Measurements from ENCODE around the gene ANKRD52.
"Not testable (repeated sequence)": the region's sequence is repeated elsewhere in the genome, so short reads cannot be mapped to it uniquely, and the experiment has no call there.

ANKRD52 gene

DNA sequence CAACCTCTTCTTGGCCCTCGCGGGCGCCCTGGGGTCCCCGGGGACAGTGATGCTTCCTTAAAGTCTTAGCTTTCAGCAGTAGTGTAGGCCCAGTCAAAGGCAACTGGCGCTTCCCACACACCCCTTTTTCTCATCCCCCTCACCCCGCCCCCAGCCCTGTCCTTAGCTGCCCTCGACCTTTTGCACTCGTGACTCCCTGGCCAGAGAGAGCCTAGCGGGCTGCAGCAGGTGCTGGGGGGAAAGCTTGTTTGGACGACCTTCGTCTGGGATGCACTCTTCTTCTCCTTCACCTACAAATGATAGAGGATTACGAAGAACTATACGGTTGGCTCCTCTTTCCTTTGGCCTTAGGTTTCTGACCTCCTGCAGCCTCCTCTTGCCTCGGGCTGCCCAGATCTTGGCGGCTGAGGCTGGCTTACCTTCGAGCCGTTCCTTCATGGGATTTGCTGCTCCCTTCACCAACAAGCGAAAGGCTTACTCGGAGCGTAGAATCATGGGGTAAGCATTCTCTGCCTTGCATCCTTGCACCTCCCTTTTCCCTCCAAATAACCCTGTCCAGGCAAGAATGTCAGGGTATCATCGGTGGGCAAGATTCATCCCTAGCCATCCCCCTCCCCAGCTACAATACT lies 9.4 kb upstream of the ANKRD52 start:
- Histone ChIP-seq H3K9ac (ENCODE audit: low read depth, low read length) (peak overlapping the region; percentile 84; the same call in 1 of the 2 replicates), H3K4me3 (ENCODE audit: low read length) (peak overlapping the region; percentile 96), H3K27me3 (ENCODE audit: insufficient read depth, low read length) (no peaks in the 10 kb centered on the region), H3K9me3 (ENCODE audit: insufficient read depth, low read depth, low read length) (no peaks in the 10 kb centered on the region), H3K27ac (ENCODE audit: low read length) (no peak overlapping the region), H3K36me3 (ENCODE audit: insufficient read depth, low read depth, low read length) (peaks cover 35% of the 10 kb centered on the region), H3K4me1 (ENCODE audit: insufficient read depth, low read length) (peaks cover 4% of the 10 kb centered on the region; the same call in 1 of the 2 replicates)

DNA sequence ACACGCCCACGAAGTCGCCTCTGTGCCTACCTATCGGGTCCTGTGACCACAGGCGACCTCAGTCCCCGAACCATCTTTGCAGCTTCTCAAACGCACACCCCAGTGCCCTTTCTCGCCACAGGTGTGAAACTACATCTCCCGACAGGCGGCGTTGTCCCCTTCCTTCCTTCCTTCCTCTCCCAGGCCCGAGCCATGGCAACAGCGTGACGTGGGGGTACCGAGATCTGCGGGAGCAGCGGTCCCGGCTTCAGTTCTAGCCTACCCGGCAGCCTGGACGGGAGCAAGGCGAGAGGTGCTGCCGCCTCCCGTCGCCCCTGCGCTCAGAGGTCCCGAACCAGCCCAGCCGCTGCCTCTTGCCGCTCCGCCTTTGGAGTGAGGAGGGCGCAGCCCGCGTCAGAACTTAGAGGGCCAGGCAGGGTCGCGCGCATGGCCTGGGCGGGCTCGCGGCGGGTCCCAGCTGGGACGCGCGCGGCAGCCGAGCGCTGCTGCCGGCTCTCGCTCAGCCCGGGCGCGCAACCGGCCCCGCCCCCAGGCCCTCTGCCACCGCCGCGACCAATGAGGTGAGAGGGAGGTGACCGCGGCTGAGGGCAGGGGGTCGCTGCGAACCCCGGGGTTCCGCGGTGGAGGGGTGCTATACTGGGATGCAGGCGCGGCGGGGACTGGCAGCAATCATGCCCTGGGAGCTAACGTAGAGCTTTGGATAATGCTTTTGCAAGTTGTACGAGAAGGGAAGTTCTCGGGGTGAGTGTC lies 8.7 kb upstream of the ANKRD52 start, which contains the start of gene COQ10A:
COQ10A (plus strand) TSS at position 250 of the 750 bp plus-strand sequence; CDS start at position 427, 177 bp downstream.
- Histone ChIP-seq H3K27me3 (ENCODE audit: insufficient read depth, low read length) (no peaks in the 10 kb centered on the region), H3K4me3 (ENCODE audit: low read length) (peak within 1 kb of the TSS; percentile 96), H3K9ac (ENCODE audit: low read depth, low read length) (peak within 1 kb of the TSS; percentile 84; the same call in 1 of the 2 replicates), H3K9me3 (ENCODE audit: insufficient read depth, low read depth, low read length) (no peaks in the 10 kb centered on the region), H3K36me3 (ENCODE audit: insufficient read depth, low read depth, low read length) (peaks cover 28% of the 10 kb centered on the region), H3K4me1 (ENCODE audit: insufficient read depth, low read length) (peaks cover 4% of the 10 kb centered on the region; the same call in 1 of the 2 replicates), H3K27ac (ENCODE audit: low read length) (no peak within 1 kb of the TSS)

DNA sequence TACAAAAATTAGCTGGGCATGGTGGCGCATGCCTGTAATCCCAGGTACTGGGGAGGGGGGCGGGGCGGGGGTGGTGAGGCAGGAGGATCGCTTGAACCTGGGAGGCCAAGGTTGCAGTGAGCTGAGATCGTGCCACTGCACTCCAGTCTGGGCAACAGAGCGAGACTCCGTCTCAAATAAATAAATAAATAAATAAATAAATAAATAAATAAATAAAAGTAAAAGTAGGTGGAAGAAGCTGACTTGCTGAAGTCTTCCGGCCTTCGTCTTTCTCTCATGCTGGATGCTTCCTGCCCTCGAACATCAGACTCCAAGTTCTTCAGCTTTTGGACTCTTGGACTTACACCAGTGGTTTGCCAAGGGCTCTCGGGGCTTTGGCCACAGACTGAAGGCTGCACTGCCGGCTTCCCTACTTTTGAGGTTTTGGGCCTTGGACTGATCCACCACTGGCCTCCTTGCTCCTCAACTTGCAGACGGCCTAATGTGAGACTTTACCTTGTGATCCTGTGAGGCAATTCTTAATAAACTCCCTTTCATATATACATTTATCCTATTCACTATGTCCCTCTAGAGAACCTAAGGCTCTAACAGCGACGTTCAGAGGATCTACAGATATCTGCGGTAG lies 8.0 kb upstream of the ANKRD52 start:
- H3K27ac ChIP-seq (ENCODE audit: low read length); H3K27me3 ChIP-seq (ENCODE audit: insufficient read depth, low read length): not testable (repeated sequence)
- H3K9ac ChIP-seq (ENCODE audit: low read depth, low read length): peak overlapping the region; percentile 84; the same call in 1 of the 2 replicates

DNA sequence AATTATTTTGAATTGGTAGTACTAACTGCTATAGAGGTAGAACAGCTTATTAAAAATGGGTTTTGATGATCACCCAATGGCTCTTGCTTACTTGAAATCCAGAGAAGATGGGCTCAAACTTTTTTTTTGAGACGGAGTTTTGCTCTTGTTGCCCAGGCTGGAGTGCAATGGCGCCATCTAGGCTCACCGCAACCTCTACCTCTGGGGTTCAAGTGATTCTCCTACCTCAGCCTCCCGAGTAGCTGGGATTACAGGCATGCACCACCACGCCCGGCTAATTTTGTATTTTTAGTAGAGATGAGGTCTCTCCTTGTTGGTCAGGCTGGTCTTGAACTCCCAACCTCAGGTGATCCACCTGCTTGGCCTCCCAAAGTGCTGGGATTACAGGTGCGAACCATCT lies 4.8 kb upstream of the ANKRD52 start:
- H3K9ac ChIP-seq (ENCODE audit: low read depth, low read length); H3K27ac ChIP-seq (ENCODE audit: low read length); H3K27me3 ChIP-seq (ENCODE audit: insufficient read depth, low read length); H3K4me3 ChIP-seq (ENCODE audit: low read length); H3K9me3 ChIP-seq (ENCODE audit: insufficient read depth, low read depth, low read length); H3K36me3 ChIP-seq (ENCODE audit: insufficient read depth, low read depth, low read length); H3K4me1 ChIP-seq (ENCODE audit: insufficient read depth, low read length): not testable (repeated sequence)

More for the DNA sequence above, 8.0 kb upstream of the ANKRD52 start:
- Histone ChIP-seq H3K36me3 (ENCODE audit: insufficient read depth, low read depth, low read length) (peaks cover 21% of the 10 kb centered on the region), H3K4me3 (ENCODE audit: low read length) (peak overlapping the region; percentile 96)
- H3K9me3 ChIP-seq (ENCODE audit: insufficient read depth, low read depth, low read length); H3K4me1 ChIP-seq (ENCODE audit: insufficient read depth, low read length): not testable (repeated sequence)

DNA sequence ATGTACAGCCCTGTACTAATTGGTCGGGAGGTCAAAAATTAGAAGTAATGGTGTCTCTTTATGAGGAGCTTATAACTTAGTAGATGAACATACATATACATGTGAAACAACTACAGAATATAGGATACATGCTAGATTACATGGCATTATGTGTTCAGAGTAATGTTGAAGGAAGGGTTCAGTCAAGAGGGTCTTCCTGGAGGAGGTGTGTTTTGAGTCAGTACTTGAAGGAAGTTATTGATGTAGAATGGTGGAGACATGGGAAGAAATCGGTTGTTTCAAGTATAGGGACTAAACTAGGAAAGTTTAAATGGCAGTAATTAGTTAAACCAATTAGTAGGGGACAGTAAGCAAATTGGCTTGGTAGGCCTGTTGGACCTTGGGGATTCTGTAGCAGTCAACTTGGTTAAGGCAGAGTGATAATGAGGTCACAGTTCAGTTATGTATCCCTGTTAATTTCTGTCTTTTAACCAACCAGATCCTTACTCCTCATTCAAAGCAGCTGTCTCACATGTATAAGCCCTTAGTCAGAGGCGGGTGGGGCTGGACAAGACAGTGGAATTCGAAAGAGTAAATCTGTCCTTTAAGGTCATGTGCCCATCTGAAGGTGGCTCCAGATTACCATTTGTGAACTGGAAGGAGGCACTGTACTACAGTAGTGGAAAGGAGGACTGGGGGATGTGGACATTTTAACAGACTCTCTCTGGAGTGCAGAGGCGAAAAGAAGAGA lies 3.5 kb upstream of the ANKRD52 start:
- Histone ChIP-seq H3K27ac (ENCODE audit: low read length) (no peak overlapping the region), H3K9me3 (ENCODE audit: insufficient read depth, low read depth, low read length) (no peaks in the 10 kb centered on the region), H3K27me3 (ENCODE audit: insufficient read depth, low read length) (no peaks in the 10 kb centered on the region), H3K4me1 (ENCODE audit: insufficient read depth, low read length) (peaks cover 9% of the 10 kb centered on the region; the same call in 1 of the 2 replicates), H3K36me3 (ENCODE audit: insufficient read depth, low read depth, low read length) (no peaks in the 10 kb centered on the region), H3K4me3 (ENCODE audit: low read length) (no peak overlapping the region), H3K9ac (ENCODE audit: low read depth, low read length) (no peak overlapping the region)

DNA sequence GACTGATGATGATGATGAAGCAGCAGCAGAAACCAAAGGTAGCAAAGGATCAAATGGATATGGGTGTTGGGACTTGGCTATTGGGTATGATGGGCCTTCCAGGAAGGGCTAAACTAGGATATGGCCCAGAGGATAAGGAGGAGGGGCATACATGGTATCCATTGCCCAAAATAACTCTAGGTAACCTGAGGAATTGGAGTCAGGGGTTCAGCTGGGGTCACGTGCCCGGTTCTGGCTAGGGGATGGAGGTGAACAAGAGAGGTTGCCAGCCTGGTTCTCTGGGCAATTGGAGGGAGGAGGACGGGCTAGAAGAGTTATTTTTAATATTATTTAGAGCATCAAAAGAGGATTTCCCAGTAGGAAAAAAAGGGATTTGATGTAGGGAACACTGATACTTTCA lies 2.7 kb upstream of the ANKRD52 start:
- H3K4me3 ChIP-seq (ENCODE audit: low read length): no peak overlapping the region
- H3K9me3 ChIP-seq (ENCODE audit: insufficient read depth, low read depth, low read length): no peaks in the 10 kb centered on the region
- H3K27me3 ChIP-seq (ENCODE audit: insufficient read depth, low read length): no peaks in the 10 kb centered on the region
- no peak overlapping the region for H3K27ac ChIP-seq (ENCODE audit: low read length)
- H3K36me3 ChIP-seq (ENCODE audit: insufficient read depth, low read depth, low read length): peaks cover 2% of the 10 kb centered on the region; the same call in 1 of the 2 replicates
- no peak overlapping the region for H3K9ac ChIP-seq (ENCODE audit: low read depth, low read length)
- peaks cover 16% of the 10 kb centered on the region for H3K4me1 ChIP-seq (ENCODE audit: insufficient read depth, low read length)

DNA sequence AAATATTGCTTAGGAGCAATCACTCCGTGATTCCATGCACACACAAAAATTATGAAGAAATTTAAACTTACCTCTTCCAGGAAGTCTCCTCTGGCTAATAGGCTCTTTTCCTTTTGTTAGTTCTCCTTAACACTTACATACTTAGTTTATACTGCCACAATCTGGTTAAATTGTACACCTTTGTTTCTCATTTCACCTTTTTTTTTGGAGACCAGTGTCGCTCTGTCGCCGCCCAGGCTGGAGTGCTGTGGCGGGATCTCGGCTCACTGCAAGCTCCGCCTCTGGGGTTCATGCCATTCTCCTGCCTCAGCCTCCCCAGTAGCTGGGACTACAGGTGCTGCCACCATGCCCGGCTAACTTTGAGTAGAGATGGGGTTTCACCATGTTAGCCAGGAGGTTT lies 2.2 kb upstream of the ANKRD52 start:
- Histone ChIP-seq H3K27me3 (ENCODE audit: insufficient read depth, low read length) (no peaks in the 10 kb centered on the region), H3K36me3 (ENCODE audit: insufficient read depth, low read depth, low read length) (peaks cover 8% of the 10 kb centered on the region), H3K27ac (ENCODE audit: low read length) (no peak overlapping the region), H3K9ac (ENCODE audit: low read depth, low read length) (no peak overlapping the region), H3K4me3 (ENCODE audit: low read length) (no peak overlapping the region), H3K4me1 (ENCODE audit: insufficient read depth, low read length) (peaks cover 16% of the 10 kb centered on the region), H3K9me3 (ENCODE audit: insufficient read depth, low read depth, low read length) (no peaks in the 10 kb centered on the region)

DNA sequence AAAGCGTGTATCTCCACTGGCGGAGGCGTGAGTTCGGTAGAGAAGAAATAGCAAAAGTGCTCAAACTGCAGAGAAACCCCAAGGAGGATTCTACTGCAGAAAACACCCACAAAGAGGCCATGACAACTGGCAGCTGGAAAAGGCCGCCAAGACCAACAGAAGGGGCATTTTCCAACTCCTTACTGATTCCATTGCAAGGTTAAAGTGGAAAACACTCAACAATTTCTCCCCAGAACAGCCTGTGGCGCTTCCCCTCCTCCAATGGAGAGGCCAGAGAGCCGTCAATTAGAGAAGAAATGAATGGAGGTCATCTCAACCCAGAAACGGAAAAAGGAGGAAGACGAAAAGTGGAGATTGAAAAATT lies 618 bp upstream of the ANKRD52 start:
- H3K27ac ChIP-seq (ENCODE audit: low read length): no peak overlapping the region
- H3K9me3 ChIP-seq (ENCODE audit: insufficient read depth, low read depth, low read length): no peaks in the 10 kb centered on the region
- peaks cover 22% of the 10 kb centered on the region for H3K36me3 ChIP-seq (ENCODE audit: insufficient read depth, low read depth, low read length)
- H3K4me3 ChIP-seq (ENCODE audit: low read length): peak overlapping the region; percentile 95
- peak overlapping the region; percentile 79 for H3K9ac ChIP-seq (ENCODE audit: low read depth, low read length)
- peaks cover 16% of the 10 kb centered on the region for H3K4me1 ChIP-seq (ENCODE audit: insufficient read depth, low read length)
- H3K27me3 ChIP-seq (ENCODE audit: insufficient read depth, low read length): no peaks in the 10 kb centered on the region

DNA sequence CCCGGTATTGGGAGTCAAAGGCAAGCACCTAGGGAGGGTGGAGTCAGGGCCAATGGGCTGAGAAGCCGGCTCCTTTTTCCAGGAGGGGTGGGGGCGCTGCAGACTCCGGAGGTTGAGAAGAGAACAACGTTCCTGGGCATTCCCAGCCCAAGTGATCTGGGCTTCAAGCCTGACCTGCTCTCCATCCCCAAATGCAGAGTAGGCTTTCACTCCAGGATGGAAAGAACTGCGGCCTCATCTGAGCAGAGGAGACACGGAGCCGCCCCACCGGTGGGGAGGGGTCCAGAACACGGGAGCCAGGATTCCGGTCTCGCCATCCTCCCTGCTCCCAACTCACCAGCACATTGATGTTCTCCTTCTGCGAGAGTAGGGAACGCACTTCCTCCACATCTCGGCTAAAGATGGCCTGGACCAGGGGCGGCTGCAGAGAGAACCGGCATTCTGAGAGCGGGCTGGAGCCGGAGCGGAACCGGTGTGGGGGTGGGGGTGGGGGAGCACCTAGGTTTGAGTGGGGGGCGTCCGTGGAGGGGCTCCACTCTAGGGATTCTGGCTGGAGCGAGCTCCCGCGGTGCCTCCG lies 605 bp downstream of the ANKRD52 start:
- Histone ChIP-seq H3K9me3 (ENCODE audit: insufficient read depth, low read depth, low read length) (no peaks in the 10 kb centered on the region), H3K36me3 (ENCODE audit: insufficient read depth, low read depth, low read length) (peaks cover 34% of the 10 kb centered on the region), H3K4me3 (ENCODE audit: low read length) (peak overlapping the region; percentile 95), H3K27ac (ENCODE audit: low read length) (peak overlapping the region; percentile 27), H3K9ac (ENCODE audit: low read depth, low read length) (peak overlapping the region; percentile 79; the same call in 1 of the 2 replicates), H3K27me3 (ENCODE audit: insufficient read depth, low read length) (no peaks in the 10 kb centered on the region), H3K4me1 (ENCODE audit: insufficient read depth, low read length) (peaks cover 16% of the 10 kb centered on the region)

DNA sequence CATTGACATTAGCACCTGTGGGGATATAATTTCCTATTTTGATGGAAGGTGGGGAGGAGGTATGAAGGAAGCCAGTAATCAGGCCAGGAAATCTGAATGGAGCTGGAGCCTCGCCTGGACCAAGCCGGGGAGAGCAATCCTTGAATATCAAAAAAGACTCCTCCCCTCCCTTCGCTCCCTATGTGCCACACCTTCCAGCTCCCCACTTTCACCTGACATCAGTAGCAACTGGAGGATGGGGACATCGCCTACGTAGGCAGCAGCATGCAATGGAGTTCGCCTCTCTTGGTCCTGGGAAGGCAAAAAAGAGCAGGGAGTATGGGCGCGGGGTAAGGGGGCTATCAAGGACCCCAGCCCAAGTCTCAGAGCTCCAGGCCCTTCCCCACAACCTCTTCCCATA lies 1.1 kb downstream of the ANKRD52 start:
- H3K9me3 ChIP-seq (ENCODE audit: insufficient read depth, low read depth, low read length): no peaks in the 10 kb centered on the region

More for the DNA sequence above, 1.1 kb downstream of the ANKRD52 start:
- peaks cover 39% of the 10 kb centered on the region for H3K36me3 ChIP-seq (ENCODE audit: insufficient read depth, low read depth, low read length)
- H3K9ac ChIP-seq (ENCODE audit: low read depth, low read length): peak overlapping the region; percentile 79; the same call in 1 of the 2 replicates
- no peak overlapping the region for H3K27ac ChIP-seq (ENCODE audit: low read length)
- H3K27me3 ChIP-seq (ENCODE audit: insufficient read depth, low read length): no peaks in the 10 kb centered on the region
- peaks cover 16% of the 10 kb centered on the region for H3K4me1 ChIP-seq (ENCODE audit: insufficient read depth, low read length)
- peak overlapping the region; percentile 95 for H3K4me3 ChIP-seq (ENCODE audit: low read length)
